NCI-H2196 treated with DMSO at 0.1 percent for 48 hours (cell line): ENCODE data around the gene CYTH1.

Experiments used
- DNase-seq: peaks from one replicate; lab custom pipeline; 2025; ENCODE audit not compliant: unreplicated experiment; lab: John Stamatoyannopoulos, UW

CYTH1 gene

DNA sequence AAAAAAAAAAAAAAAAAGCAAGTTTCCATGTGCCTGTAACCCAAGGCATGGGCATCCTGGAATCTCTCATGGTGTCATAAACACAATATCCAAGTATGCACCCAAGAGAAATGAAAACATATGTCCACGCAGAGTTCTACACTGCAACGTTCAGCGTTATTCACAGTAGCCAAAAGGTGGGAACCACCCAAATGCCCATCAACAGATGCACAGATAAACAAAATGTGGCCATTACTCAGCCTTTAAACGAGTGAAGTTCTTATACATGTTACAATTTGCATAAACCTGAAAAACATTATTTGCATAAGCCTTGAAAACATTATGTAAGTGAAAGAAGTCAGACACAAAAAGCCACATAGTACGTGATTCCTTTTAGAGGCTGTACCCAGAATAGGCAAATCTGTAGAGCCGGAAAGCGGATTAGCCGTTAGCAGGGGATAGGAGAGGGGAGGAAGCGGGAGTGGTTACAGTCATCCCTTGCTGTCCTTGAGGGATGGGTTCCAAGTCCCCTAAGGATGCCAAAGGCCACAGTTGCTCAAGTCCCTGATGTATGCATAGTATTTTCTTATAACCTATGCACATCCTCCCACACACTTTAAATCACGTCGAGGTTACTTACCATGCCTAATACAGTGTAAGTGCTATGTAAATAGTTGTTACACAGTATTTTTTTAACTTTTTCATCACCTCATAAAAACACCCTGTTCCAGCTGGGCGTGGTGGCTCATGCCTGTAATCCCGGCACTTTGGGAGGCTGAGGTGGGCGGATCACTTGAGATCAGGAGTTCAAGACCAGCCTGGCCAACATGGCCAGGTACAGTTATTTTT lies 157.5 kb downstream of the CYTH1 start:
- DNase-seq: no peak
